Progenitor cell of endocrine pancreas (in vitro differentiated cells): ENCODE data around the gene POU3F2. TPM values are rescaled to one million over a fixed set of nuclear protein-coding genes. Genes with fewer than 3 reads are reported as not detected.

Experiments
- DNase-seq: peaks from one replicate; pipeline ENCODE4 v3.0.0; 2021; ENCODE audit warnings: low spot score; ENCODE audit not compliant: unreplicated experiment
- H3K27ac Mint-ChIP-seq: 2 replicates; pipeline ENCODE4 v1.8.0; 2021; ENCODE audit warnings: mild to moderate bottlenecking, moderate library complexity, mixed read lengths
- H3K27me3 Mint-ChIP-seq: 2 replicates; pipeline ENCODE4 v1.8.0; 2021; ENCODE audit warnings: mixed read lengths
- H3K36me3 Mint-ChIP-seq: 2 replicates; pipeline ENCODE4 v1.8.0; 2022; ENCODE audit warnings: mixed read lengths; ENCODE audit not compliant: insufficient read depth
- H3K4me1 Mint-ChIP-seq: 2 replicates; pipeline ENCODE4 v1.8.0; 2021; ENCODE audit warnings: low read depth, mixed read lengths
- H3K4me3 Mint-ChIP-seq: 2 replicates; pipeline ENCODE4 v1.8.0; 2021; ENCODE audit warnings: low read depth, mild to moderate bottlenecking, moderate library complexity, mixed read lengths
- H3K9me3 Mint-ChIP-seq: 2 replicates; pipeline ENCODE4 v1.8.0; 2021; ENCODE audit warnings: low read depth, mixed read lengths
- long read RNA-seq: library from polyadenylated mRNA; unstranded; transcript quantifications from one replicate; pipeline ENCODE4 v2.0.0, GENCODE V29; 2020
- total RNA-seq: library from RNA; stranded (reverse); gene quantifications from 2 replicates; pipeline ENCODE4 v1.2.1, GENCODE V29; 2021
- TF ChIP-seq, protein P1 (sequence below): fragments of 200-600 bp; sonication (generic); IDR thresholded peaks from one replicate; pipeline ENCODE4 v1.5.0; 2021; ENCODE audit warnings: antibody characterized with exemption, mild to moderate bottlenecking; ENCODE audit not compliant: unreplicated experiment

The POU3F2 gene
- 1.4 and 1.5 TPM in 2 replicates for total RNA-seq
- long read RNA-seq: 0 reads

DNA sequence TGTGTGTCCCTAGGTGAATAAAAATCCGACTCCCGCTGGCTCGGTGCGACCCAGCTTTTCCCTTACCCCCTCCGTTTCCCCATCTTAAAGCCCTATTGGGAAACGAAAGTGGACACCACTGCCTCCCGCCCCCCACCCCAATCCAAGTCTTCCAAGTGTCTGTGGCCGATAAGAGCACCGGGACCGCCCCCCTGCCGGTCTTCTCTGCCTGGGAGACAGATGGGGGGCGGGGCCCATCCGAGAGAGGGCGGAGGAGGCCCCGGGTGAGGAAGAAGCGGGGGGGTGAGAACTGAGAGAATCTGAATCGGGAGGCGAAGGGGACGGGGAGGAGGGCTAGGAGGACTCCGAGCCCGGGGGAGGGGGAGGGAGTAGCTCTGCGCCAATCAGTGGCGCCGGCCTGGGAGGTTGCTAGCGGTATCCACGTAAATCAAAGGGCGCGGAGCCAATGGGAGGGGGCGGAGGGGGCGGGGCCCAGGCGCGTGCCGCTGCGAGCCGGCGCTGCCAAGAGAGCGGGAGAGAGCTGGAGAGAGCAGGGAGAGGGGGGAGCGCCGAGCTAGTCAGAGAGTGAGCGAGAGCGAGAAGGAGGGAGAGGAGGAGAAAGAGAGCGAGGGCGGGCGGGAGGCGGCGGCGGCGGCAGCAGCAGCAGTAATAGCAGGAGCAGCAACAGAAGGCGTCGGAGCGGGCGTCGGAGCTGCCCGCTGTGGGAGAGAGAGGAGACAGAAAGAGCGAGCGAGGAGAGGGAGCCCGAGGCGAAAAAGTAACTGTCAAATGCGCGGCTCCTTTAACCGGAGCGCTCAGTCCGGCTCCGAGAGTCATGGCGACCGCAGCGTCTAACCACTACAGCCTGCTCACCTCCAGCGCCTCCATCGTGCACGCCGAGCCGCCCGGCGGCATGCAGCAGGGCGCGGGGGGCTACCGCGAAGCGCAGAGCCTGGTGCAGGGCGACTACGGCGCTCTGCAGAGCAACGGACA lies at the start of gene POU3F2:
Gene POU3F2 (plus strand): TSS at position 515 of the 972 bp plus-strand sequence. CDS start 300 bp downstream, at position 815.
- Mint-ChIP-seq H3K9me3 (no peaks in the 10 kb centered on the region), H3K27ac (peak within 1 kb of the TSS; percentile 20), H3K4me1 (peaks cover 38% of the 10 kb centered on the region), H3K36me3 (no peaks in the 10 kb centered on the region), H3K27me3 (peaks cover 84% of the 10 kb centered on the region), H3K4me3 (peak within 1 kb of the TSS; percentile 78)
- TF ChIP-seq, protein P1, sequence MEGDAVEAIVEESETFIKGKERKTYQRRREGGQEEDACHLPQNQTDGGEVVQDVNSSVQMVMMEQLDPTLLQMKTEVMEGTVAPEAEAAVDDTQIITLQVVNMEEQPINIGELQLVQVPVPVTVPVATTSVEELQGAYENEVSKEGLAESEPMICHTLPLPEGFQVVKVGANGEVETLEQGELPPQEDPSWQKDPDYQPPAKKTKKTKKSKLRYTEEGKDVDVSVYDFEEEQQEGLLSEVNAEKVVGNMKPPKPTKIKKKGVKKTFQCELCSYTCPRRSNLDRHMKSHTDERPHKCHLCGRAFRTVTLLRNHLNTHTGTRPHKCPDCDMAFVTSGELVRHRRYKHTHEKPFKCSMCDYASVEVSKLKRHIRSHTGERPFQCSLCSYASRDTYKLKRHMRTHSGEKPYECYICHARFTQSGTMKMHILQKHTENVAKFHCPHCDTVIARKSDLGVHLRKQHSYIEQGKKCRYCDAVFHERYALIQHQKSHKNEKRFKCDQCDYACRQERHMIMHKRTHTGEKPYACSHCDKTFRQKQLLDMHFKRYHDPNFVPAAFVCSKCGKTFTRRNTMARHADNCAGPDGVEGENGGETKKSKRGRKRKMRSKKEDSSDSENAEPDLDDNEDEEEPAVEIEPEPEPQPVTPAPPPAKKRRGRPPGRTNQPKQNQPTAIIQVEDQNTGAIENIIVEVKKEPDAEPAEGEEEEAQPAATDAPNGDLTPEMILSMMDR: no peak
- peak; percentile 80 for DNase-seq

DNA sequence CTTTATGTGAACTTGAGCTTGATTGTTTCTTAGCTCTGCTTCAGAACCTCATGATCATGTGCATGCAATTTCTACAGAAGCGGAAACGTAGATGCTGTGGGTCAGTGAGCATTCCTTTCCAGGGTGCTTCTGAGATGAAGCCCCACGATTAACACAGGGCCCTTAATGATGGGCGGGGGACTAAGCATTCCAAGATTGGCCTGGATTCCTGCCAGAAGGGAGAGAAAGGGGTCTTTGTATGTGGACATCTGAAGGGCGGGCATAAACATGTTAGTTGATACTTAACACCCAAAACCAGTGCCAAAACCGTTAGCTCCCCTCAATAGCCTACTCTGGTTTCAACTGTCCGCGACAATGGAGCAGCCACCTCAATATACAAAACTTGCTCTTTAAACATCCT lies 46.9 kb upstream of the POU3F2 start:
- Mint-ChIP-seq H3K9me3 (no peaks in the 10 kb centered on the region), H3K4me1 (peaks cover 3% of the 10 kb centered on the region), H3K27ac (no peak overlapping the region), H3K36me3 (no peaks in the 10 kb centered on the region), H3K4me3 (no peak overlapping the region), H3K27me3 (peaks cover 32% of the 10 kb centered on the region)
- DNase-seq: no peak
- TF ChIP-seq, protein P1: no peak

DNA sequence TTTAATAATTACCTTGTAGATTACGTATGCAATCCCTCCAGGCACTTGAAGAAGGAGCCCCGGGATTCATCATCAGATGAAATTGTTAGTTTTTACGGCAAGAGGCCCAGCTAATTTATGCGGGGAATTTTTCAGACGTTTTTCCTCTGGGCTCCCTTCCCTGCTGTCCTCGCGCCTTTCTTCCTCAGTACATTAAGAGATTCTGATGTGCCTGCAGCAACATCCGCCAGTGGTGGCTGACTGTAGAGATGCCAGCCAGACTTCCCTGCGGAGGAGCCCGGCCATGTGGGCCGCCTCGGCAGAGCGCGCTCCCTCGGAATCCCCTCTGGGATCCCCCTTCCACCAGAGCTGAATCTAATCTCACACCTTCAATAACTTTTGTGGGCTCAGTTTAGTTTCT lies 46.4 kb upstream of the POU3F2 start:
- H3K27ac Mint-ChIP-seq: no peak overlapping the region
- no peak overlapping the region for H3K4me3 Mint-ChIP-seq
- TF ChIP-seq, protein P1: no peak
- H3K4me1 Mint-ChIP-seq: peaks cover 3% of the 10 kb centered on the region
- no peak for DNase-seq
- no peaks in the 10 kb centered on the region for H3K9me3 Mint-ChIP-seq
- H3K27me3 Mint-ChIP-seq: peaks cover 28% of the 10 kb centered on the region
- no peaks in the 10 kb centered on the region for H3K36me3 Mint-ChIP-seq

DNA sequence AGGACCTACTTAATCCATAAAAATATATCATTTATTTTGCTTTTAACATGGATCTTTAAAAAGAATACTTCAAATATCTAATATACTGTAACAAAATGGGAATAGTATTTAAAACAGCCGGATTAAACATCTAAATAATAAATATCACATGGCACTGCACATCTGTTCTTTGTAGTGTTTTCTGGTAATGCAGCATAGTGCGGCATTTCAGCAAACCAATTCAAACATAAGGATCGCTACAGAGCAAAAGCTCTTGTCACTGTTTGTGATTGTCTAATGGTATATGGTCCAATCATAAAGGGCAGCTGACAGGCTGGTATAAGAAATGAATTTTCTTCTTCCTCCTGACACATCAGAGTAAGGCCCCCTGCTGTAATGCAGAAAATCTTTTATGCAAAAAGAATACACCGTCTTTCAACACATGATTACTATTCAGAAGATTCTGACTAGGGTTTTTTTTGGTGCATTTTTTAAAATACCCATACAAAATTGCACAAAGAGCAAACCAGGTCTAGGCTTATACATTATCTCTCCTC lies 40.0 kb upstream of the POU3F2 start:
- Mint-ChIP-seq H3K27me3 (peaks cover 4% of the 10 kb centered on the region), H3K4me1 (no peaks in the 10 kb centered on the region), H3K27ac (no peak overlapping the region), H3K9me3 (no peaks in the 10 kb centered on the region), H3K36me3 (no peaks in the 10 kb centered on the region), H3K4me3 (no peak overlapping the region)
- no peak for DNase-seq
- TF ChIP-seq, protein P1: no peak

DNA sequence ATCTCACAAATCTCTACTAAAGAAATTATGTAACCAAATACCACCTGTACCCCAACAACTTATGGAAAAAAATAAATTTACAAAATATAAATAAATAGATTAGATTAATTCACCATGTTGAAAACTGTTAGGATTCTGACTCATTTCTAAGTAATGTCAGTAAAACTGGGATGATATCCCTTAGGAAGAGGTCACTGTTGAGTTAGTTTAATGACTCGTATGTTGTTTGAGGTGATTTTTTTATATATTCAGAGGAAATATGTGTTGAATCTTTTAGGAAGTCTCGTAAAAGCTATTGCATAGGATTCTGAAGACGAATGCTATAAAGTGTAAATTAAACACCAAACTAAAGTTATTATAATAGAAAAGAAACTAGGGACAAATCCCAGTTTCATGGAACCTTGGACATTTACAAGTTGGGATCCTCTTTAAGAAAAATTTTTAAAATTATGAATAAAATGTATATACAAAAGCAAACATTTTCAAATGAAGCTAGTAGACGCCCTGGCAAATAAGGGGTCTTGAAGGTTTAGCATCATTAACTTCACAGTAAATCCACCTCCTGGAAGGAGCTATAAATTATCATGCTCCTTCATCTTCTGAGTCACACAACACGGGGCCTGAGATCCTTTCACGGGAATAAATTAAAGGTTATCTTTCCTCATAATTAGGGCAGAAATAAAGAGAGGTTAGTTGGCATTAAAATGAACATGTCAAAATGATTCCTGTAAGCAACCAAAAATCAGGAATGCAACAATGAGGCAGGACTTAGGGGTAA lies 37.0 kb upstream of the POU3F2 start:
- H3K9me3 Mint-ChIP-seq: no peaks in the 10 kb centered on the region
- no peak for DNase-seq
- no peak overlapping the region for H3K27ac Mint-ChIP-seq
- peaks cover 4% of the 10 kb centered on the region for H3K27me3 Mint-ChIP-seq
- TF ChIP-seq, protein P1: no peak
- no peaks in the 10 kb centered on the region for H3K36me3 Mint-ChIP-seq
- no peaks in the 10 kb centered on the region for H3K4me1 Mint-ChIP-seq
- H3K4me3 Mint-ChIP-seq: no peak overlapping the region
